Measurements from ENCODE around the gene ZNF662.
"Not testable (repeated sequence)": the region's sequence is repeated elsewhere in the genome, so short reads cannot be mapped to it uniquely, and the experiment has no call there.

The ZNF662 gene

GRCh38 chr3:42876940-42877720 lies 28.8 kb upstream of the ZNF662 start:
- no peak for TF ChIP-seq JUND (IDR thresholded peaks at IDR 0.05; ENCODE audit: low read depth)
- in situ Hi-C loops (cut with HindIII; ENCODE audit: low pct_unique_long_range_greater_than_20kb, low sequenced_read_pairs), result no loop called here
- no peak for DNase-seq (ENCODE audit: low read depth in 1 of 2, low spot score in 1 of 2)

GRCh38 chr3:42877881-42878280 lies 28.1 kb upstream of the ZNF662 start:
- DNase-seq (ENCODE audit: low read depth in 1 of 2, low spot score in 1 of 2), result no peak
- in situ Hi-C loops (cut with HindIII; ENCODE audit: low pct_unique_long_range_greater_than_20kb, low sequenced_read_pairs), result no loop called here
- TF ChIP-seq JUND (IDR thresholded peaks at IDR 0.05; ENCODE audit: low read depth), result no peak

GRCh38 chr3:42880183-42880582 lies 25.8 kb upstream of the ZNF662 start:
- DNase-seq (ENCODE audit: low read depth in 1 of 2, low spot score in 1 of 2), result no peak
- no peak for TF ChIP-seq JUND (IDR thresholded peaks at IDR 0.05; ENCODE audit: low read depth)
- in situ Hi-C loops (cut with HindIII; ENCODE audit: low pct_unique_long_range_greater_than_20kb, low sequenced_read_pairs), result no loop called here

DNA sequence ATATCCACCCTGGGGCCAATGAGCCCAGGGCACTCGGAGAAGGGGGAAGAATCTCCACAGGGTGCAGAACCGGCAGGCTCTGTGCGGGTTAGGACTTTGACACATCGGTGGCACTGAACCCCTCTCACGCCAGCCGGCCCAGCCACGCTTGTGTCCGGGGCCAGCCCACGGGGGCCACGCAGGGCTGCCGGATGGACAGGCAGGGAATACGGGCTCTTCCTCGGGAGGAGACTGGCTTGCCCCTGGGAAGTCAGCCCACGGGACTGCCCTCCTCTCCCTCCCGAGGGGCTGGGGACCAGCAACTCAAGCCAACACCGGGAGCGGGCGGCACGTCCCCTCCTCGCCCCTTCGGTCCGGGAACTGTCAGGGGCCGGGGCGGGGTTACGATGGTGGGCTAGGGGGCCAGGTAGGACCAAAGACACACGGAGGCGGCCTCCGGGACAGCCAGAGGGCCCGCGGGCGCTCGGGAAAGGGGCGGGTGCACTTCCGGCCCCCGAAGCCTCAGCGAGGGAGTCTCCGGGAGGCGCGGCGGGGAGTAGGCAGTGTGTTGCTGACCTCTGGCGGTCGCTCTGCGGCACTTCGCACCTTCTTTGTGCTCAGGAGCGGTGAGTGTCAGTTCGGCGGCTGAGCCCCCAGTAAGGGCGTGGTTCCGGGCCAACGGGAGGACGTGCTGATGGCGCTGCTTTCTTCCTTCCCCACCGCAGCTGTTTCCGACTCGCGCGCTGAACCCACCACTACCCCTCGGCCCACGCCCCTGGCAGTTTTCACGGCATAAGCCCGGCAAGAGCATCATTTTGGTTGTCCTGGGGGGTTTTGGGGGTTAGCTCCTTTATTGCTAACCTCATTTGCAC lies 25.1 kb upstream of the ZNF662 start:
- DNase-seq (ENCODE audit: low read depth in 1 of 2, low spot score in 1 of 2), result peak; percentile 88 to 92
- in situ Hi-C loops (cut with HindIII; ENCODE audit: low pct_unique_long_range_greater_than_20kb, low sequenced_read_pairs), result no loop called here
- TF ChIP-seq JUND (IDR thresholded peaks at IDR 0.05; ENCODE audit: low read depth), result no peak

GRCh38 chr3:42883251-42883930 lies 22.6 kb upstream of the ZNF662 start:
- DNase-seq (ENCODE audit: low read depth in 1 of 2, low spot score in 1 of 2), result peak in 1 of 2 experiments; percentile 81
- in situ Hi-C loops (cut with HindIII; ENCODE audit: low pct_unique_long_range_greater_than_20kb, low sequenced_read_pairs), result not testable (repeated sequence)

- in situ Hi-C loops (cut with HindIII; ENCODE audit: low pct_unique_long_range_greater_than_20kb, low sequenced_read_pairs), result no loop called here
- TF ChIP-seq JUND (IDR thresholded peaks at IDR 0.05; ENCODE audit: low read depth), result no peak
Measured at GRCh38 chr3:42884324-42884723, 21.6 kb upstream of the ZNF662 start.

GRCh38 chr3:42886294-42886822 lies 19.6 kb upstream of the ZNF662 start:
- in situ Hi-C loops (cut with HindIII; ENCODE audit: low pct_unique_long_range_greater_than_20kb, low sequenced_read_pairs), result no loop called here
- DNase-seq (ENCODE audit: low read depth in 1 of 2, low spot score in 1 of 2), result no peak
- no peak for TF ChIP-seq JUND (IDR thresholded peaks at IDR 0.05; ENCODE audit: low read depth)

More at GRCh38 chr3:42884324-42884723, 21.6 kb upstream of the ZNF662 start:
- DNase-seq (ENCODE audit: low read depth in 1 of 2, low spot score in 1 of 2), result no peak

- DNase-seq (ENCODE audit: low read depth in 1 of 2, low spot score in 1 of 2), result no peak
- in situ Hi-C loops (cut with HindIII; ENCODE audit: low pct_unique_long_range_greater_than_20kb, low sequenced_read_pairs), result no loop called here
- no peak for TF ChIP-seq JUND (IDR thresholded peaks at IDR 0.05; ENCODE audit: low read depth)
Measured at GRCh38 chr3:42887084-42887483, 18.9 kb upstream of the ZNF662 start.

DNA sequence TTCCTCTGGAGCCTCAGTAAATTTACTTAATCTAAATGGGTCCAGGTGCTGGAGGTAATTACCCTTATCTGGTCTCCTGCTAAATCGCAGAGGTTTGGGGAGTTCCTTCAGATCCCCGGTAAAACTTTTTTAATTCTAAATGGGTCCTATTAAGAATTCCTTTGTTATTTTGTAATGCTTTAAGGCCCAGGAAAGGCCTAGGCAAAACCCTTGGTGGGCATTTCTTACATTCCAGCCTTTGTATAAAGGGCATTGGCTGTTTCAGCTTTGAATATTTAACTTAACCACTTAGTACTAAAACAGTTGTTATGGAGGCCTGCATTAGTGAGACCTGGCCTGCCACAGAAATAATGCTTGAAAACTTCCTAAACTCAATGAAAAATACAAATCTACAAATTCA lies 14.9 kb upstream of the ZNF662 start:
- TF ChIP-seq JUND (IDR thresholded peaks at IDR 0.05; ENCODE audit: low read depth), result no peak
- DNase-seq (ENCODE audit: low read depth in 1 of 2, low spot score in 1 of 2), result no peak
- in situ Hi-C loops (cut with HindIII; ENCODE audit: low pct_unique_long_range_greater_than_20kb, low sequenced_read_pairs), result no loop called here

DNA sequence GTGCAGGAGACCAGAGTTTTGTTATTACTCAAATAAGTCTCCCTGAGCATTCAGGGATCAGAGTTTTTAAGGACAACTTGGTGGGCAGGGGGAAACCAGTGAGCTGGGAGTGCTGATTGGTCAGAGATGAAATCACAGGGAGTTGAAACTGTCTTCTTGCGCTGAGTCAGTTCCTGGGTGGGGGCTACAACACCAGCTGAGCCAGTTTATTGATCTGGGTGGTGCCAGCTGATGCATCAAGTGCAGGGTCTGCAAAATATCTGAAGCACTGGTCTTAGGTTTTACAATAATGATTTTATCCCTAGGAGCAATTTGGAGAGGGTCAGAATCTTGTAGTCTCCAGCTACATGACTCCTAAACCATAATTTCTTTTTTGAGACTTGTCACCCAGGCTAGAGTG lies 13.8 kb upstream of the ZNF662 start:
- TF ChIP-seq JUND (IDR thresholded peaks at IDR 0.05; ENCODE audit: low read depth), result no peak
- in situ Hi-C loops (cut with HindIII; ENCODE audit: low pct_unique_long_range_greater_than_20kb, low sequenced_read_pairs), result no loop called here
- no peak for DNase-seq (ENCODE audit: low read depth in 1 of 2, low spot score in 1 of 2)

DNA sequence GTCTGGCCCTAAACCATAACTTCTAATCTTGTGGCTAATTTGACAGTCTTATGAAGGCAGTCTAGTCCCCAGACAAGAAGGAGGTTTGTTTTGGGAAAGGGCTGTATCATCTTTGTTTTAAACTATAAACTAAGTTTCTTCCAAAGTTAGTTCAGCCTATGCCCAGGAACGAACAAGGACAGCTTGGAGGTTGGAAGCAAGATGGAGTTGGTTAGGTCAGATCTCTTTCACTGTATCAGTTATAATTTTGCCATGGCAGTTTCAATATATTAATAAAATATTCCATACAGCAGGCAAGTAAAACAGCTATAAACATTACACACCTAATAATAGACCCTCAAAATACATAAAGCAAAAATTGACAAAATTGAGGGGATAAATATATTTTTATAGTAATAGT lies 13.1 kb upstream of the ZNF662 start:
- DNase-seq (ENCODE audit: low read depth in 1 of 2, low spot score in 1 of 2), result no peak
- in situ Hi-C loops (cut with HindIII; ENCODE audit: low pct_unique_long_range_greater_than_20kb, low sequenced_read_pairs), result no loop called here
- TF ChIP-seq JUND (IDR thresholded peaks at IDR 0.05; ENCODE audit: low read depth), result no peak

DNA sequence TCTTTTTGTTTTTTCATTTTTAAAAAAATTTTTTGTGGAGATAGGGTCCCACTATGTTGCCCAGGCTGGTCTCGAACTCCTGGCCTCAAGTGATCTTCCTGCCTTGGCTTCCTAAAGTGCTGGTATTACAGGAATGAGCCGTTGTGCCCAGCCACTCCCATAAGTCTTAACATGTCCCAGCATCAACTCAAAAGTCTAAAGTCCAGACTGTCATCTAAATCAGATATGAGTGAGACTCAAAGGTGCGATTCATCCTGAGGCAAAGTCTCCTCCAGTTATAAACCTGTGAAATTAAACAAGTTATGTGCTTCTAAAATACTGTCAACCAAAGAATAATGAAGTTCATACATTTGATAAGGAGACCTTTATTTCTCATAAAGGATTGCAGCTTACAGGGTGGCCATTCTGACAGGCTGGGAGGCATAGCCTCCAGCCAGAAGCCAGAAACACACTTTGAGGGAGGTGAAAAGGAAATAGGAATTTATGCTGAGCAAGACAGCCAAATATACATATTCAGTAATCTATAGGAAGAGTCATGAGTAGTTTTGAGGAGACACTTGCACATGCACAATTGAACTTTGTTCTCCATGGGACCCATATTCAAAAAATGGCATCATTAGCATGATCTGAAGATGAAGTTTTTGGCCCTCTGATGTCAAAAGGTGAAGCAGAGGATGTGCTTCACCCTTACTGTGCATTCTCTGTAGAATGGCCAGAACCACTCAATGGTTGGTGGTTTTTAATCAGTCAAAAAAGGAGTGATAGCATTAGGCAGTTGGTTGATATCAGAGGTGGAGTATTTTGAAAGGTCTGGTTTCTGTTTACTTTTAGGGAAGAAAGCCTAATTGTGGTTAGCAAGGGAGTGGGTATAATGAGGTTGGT lies 11.0 kb upstream of the ZNF662 start:
- TF ChIP-seq JUND (IDR thresholded peaks at IDR 0.05; ENCODE audit: low read depth), result no peak
- DNase-seq (ENCODE audit: low read depth in 1 of 2, low spot score in 1 of 2), result no peak
- in situ Hi-C loops (cut with HindIII; ENCODE audit: low pct_unique_long_range_greater_than_20kb, low sequenced_read_pairs), result no loop called here

All from T47D (cell line).